Spleen (tissue), 7 donors: ENCODE data around the gene ZMYND8.

Source experiments
- POLR2A ChIP-seq, 3 donors: fragments of 450-650 bp; IDR thresholded peaks; one replicate each; pipeline ENCODE4 v1.5.1; 2017; ENCODE audit warnings: antibody characterized with exemption in 3 of 3, mild to moderate bottlenecking in 1 of 3
- POLR2AphosphoS5 ChIP-seq, 3 donors: sonication (generic); formaldehyde crosslinking; IDR thresholded peaks; one replicate each; pipeline ENCODE4 v1.5.1; 2017; ENCODE audit warnings: antibody characterized with exemption in 3 of 3
- TF ChIP-seq, protein P1 (sequence below), 11 experiments: fragments of 200-600 bp in 7 of 11; fragments of 450-650 bp in 4 of 11; sonication (generic) in 4 of 11; IDR thresholded peaks in 8 of 11; conservative IDR thresholded peaks in 3 of 11; 1 replicate in 7 of 11; 2 replicates in 4 of 11; pipeline versions ENCODE4 v1.4.0 to v1.8.0; 2016 to 2021; ENCODE audit warnings: antibody characterized with exemption in 11 of 11, inconsistent platforms in 4 of 11, mild to moderate bottlenecking in 1 of 11
- donor health status: DM: no; HTN: no; CAD: no; lungs with moderate emphysema.
- donor health status: DM: no; HTN: no; CAD: no.
- donor health status: DM: no; HTN: no; CAD: no.

DNA sequence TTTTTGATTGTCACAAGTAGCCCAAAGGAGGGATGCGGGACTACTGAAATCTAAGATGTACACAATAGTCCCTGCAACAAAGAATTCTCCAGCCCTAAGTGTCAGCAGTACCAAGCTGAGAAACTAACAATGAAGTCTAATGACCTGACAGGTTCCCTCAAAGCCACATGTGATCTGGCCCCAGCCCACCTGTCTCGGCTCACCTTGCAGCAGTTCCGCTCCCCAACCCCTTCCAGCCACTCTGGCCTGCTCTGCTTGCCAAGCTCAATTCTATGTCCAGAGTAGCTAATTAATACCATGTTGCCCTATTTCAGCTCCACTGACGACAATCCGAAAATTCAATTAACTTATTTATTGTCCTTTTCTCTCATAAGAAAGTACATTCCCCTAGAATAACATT lies 72.1 kb downstream of the ZMYND8 start:
- TF ChIP-seq, protein P1, sequence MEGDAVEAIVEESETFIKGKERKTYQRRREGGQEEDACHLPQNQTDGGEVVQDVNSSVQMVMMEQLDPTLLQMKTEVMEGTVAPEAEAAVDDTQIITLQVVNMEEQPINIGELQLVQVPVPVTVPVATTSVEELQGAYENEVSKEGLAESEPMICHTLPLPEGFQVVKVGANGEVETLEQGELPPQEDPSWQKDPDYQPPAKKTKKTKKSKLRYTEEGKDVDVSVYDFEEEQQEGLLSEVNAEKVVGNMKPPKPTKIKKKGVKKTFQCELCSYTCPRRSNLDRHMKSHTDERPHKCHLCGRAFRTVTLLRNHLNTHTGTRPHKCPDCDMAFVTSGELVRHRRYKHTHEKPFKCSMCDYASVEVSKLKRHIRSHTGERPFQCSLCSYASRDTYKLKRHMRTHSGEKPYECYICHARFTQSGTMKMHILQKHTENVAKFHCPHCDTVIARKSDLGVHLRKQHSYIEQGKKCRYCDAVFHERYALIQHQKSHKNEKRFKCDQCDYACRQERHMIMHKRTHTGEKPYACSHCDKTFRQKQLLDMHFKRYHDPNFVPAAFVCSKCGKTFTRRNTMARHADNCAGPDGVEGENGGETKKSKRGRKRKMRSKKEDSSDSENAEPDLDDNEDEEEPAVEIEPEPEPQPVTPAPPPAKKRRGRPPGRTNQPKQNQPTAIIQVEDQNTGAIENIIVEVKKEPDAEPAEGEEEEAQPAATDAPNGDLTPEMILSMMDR (IDR thresholded peaks at IDR 0.05 in 8 of 11, conservative IDR thresholded peaks at IDR 0.05 in 3 of 11), result no peak
- TF ChIP-seq POLR2A (IDR thresholded peaks at IDR 0.05) (no peak), POLR2AphosphoS5 (IDR thresholded peaks at IDR 0.05) (no peak)
